ENCODE measurements around the gene ASB13.
A peak's percentile ranks its signal among the peaks of the same experiment; 100 is the strongest.

ASB13 gene

GRCh38 chr10:5608608-5609220 lies 57.7 kb downstream of the ASB13 start:
- ChIA-PET POLR2A (no interaction called here), CTCF (interaction anchor here (3.7 kb wide), 1 partner anchor 14 kb away, joined by 13 read pairs; no protein-coding TSS in a partner anchor)
- no peak for DNase-seq (ENCODE audit: extremely low spot score)
- TF ChIP-seq CTCF (IDR thresholded peaks at IDR 0.05; ENCODE audit: control extremely low read depth, extremely low read depth, low read depth, missing control alignments), result no peak

GRCh38 chr10:5607594-5607993 lies 58.8 kb downstream of the ASB13 start:
- no peak for DNase-seq (ENCODE audit: extremely low spot score)
- POLR2A ChIA-PET, result no interaction called here
- TF ChIP-seq CTCF (IDR thresholded peaks at IDR 0.05; ENCODE audit: control extremely low read depth, extremely low read depth, low read depth, missing control alignments), result no peak
- CTCF ChIA-PET, result interaction anchor here (1.2 to 3.7 kb wide), 3 partner anchors 9 to 22 kb away, joined by 3 to 13 read pairs (median 5); no protein-coding TSS in a partner anchor

GRCh38 chr10:5606864-5607263 lies 59.5 kb downstream of the ASB13 start:
- TF ChIP-seq CTCF (IDR thresholded peaks at IDR 0.05; ENCODE audit: control extremely low read depth, extremely low read depth, low read depth, missing control alignments), result peak; percentile 10
- POLR2A ChIA-PET, result no interaction called here
- CTCF ChIA-PET, result interaction anchor here (1.2 to 3.7 kb wide), 3 partner anchors 9 to 23 kb away, joined by 3 to 13 read pairs (median 5); no protein-coding TSS in a partner anchor
- DNase-seq (ENCODE audit: extremely low spot score), result no peak

GRCh38 chr10:5606321-5606720 lies 60.1 kb downstream of the ASB13 start:
- ChIA-PET POLR2A (no interaction called here), CTCF (interaction anchor here (2.4 kb wide), 1 partner anchor 17 kb away, joined by 6 read pairs; no protein-coding TSS in a partner anchor)
- DNase-seq (ENCODE audit: extremely low spot score), result no peak
- TF ChIP-seq CTCF (IDR thresholded peaks at IDR 0.05; ENCODE audit: control extremely low read depth, extremely low read depth, low read depth, missing control alignments), result no peak

GRCh38 chr10:5604961-5605360 lies 61.4 kb downstream of the ASB13 start:
- CTCF ChIA-PET, result interaction anchor here (2.4 kb wide), 1 partner anchor 19 kb away, joined by 6 read pairs; no protein-coding TSS in a partner anchor
- no peak for DNase-seq (ENCODE audit: extremely low spot score)
- TF ChIP-seq CTCF (IDR thresholded peaks at IDR 0.05; ENCODE audit: control extremely low read depth, extremely low read depth, low read depth, missing control alignments), result no peak
- POLR2A ChIA-PET, result no interaction called here

- TF ChIP-seq CTCF (IDR thresholded peaks at IDR 0.05; ENCODE audit: control extremely low read depth, extremely low read depth, low read depth, missing control alignments), result no peak
- no peak for DNase-seq (ENCODE audit: extremely low spot score)
- POLR2A ChIA-PET, result no interaction called here
- CTCF ChIA-PET, result interaction anchor here (2.4 kb wide), 1 partner anchor 19 kb away, joined by 6 read pairs; no protein-coding TSS in a partner anchor
Measured at GRCh38 chr10:5604236-5604925, 62.0 kb downstream of the ASB13 start.
